SIG-M5 treated with dmso at 0.1 percent for 504 hours (cell line): ENCODE data around the gene IFI27L2.

ENCODE experiments used
- DNase-seq: peaks from one replicate; lab custom pipeline; 2025; ENCODE audit not compliant: unreplicated experiment; lab: John Stamatoyannopoulos, UW

Gene IFI27L2

DNA sequence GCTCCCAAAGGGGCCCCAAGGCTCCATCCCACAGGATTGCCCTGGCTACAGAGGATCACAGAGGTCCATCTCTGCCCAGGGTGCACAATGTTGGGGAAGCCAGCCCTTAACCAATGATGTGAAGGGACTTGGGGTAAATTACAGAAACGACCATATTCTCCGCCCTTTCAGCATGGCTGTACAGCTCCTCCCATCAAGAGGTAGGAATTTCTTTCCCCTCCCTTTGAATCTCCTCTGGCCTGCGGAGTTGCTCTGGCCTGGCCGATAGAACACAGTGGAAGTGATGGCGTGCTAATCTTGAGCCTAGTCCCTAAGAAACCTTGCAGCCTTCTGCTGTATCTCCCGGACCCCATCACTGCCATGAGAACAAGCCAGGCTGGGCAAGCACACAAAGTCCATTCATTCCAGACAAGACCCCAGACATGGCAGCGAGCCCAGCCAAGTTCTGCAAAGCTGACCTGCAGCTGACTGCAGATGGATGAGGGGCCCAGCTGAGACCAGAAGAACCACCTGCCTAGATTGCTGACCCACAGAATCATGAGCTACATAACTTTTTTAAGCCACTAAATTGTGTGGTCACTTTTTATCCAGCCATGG is 25.8 kb downstream of the IFI27L2 start:
- DNase-seq: no peak

DNA sequence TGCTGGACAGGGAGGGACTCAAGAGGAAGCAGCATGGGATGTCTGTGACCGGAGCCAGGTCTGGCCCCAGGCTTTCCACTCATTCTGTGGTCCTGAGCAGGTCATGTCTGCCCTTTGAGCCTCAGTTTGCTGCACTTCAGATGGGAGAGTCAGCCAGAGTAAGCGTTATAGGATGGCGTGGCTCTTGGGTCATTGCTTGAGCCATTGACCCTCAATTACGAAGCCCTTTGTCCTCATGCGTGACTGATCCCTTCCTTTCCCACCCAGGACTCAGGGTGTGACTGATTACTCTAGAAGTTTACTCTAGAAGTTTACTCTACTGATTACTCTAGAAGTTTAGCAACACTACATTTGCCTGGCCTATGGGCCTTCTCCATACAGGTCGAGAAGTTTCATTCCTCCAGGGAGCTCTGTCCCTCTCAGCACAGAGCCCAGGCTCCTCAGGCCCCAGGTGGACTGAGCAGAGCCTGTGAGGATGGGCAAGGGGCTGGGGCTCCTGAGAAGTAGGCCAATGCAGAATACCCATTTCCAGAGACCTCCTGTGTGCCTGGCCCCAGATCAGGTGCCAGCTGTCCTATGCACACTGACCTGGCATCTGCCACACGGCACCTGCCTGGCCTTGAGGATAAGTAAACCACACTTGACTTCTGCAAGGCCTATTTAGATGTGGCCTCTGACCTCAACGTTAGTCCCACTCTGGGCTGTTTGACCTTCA is 26.5 kb downstream of the IFI27L2 start:
- no peak for DNase-seq

DNA sequence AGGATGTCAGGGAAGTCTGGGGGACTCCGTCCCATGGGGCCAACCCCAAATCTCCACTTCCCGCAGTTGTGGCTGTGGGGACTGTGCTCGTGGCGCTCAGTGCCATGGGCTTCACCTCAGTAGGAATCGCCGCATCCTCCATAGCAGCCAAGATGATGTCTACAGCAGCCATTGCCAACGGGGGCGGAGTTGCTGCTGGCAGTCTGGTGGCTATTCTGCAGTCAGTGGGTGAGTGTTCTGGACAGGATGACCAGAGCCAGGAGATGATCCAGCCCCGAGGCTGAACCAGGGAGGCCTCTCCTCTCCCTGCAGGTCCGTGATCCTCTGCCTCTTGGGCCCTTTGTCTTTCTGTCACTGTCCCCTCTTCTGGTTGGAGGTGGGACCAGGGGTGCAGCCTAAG is 27.7 kb downstream of the IFI27L2 start:
- DNase-seq: no peak

DNA sequence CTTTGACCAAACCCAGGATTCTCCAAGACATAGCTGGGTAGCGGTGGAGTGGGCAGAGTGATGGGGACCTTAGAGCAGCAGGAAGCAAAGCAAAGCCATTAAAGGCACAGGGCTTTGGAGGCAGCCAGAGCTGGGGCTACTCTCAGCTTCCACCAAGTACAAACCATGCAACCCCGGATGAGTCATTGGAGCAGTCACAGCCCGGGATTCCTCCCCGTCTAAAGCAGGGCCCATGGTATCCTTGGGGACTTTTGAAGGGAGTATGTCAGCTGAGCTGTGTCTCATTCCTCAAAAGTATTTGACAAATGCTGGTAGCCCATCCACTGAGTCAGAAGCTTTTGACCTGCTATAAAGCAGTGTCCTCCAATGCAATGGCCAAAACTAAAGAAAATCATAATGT is 28.6 kb downstream of the IFI27L2 start:
- DNase-seq: no peak

DNA sequence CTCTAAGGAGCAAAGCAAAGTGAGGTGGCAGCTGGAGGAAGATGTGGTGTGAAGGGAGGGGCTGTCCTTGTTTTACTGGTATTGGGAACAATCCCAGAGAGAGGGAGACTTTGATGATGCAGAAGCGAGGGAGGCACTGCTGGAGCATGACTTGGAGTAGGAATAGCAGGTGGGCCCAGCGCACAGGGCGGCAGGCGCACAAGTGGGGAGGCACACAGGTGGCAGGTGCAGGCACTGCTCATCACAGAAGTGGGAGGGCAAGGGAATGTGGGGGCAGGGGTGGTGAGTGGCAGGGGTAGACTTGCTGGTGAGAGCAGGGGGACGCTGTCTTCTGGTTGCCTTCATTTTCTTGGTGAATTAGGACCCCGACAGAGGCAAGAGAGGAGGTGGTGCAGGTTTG is 30.4 kb downstream of the IFI27L2 start:
- DNase-seq: no peak

DNA sequence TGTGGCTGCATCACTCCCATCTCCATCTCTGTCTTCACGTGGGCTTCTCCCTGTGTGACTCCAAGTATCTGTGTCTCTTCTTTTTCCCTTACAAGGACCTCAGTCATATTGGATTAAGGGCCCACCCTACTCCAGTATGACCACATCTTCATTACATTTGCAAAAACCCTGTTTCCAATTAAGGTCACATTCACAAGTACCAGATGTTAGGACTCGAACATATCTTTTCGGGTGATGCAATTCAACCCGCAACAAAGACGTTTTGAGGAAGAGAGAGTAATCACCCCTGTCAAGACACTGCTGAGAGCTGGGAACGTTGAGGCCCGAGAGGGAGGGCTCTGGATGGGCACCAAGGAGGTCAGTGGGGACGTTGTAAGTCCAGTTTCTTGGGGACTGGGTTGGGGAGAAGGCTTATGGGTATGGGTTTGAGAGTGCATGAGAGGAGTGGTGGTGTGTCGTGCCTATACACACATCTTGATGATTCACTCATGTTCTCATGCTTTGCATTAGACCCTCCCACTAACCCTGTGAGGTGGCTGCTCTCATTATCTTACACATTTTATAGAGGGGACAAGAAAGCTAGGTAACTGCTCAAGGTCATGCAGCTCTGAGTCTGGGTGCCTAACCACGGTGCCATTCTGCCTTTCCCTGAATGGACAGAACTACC is 30.9 kb downstream of the IFI27L2 start:
- peak; percentile 15 for DNase-seq

DNA sequence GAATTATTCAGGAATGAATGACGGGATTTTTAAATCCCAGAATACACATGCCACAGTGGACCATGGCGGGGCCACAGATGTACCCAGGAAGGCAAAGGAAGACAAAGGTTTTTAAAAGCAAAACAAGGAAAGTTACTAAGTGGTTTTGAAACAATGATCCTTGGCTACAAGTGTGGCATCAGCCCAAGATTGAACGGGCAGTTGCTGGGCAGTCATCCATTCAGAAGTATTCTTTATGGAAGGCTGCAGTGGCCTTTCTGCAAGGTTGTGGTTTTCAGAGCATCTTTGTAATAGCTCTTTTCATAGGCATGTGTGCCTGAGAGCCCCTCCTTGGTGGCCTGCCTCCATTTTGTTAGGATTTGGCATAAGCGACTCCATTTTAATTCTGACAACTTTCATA is 32.3 kb downstream of the IFI27L2 start:
- no peak for DNase-seq

DNA sequence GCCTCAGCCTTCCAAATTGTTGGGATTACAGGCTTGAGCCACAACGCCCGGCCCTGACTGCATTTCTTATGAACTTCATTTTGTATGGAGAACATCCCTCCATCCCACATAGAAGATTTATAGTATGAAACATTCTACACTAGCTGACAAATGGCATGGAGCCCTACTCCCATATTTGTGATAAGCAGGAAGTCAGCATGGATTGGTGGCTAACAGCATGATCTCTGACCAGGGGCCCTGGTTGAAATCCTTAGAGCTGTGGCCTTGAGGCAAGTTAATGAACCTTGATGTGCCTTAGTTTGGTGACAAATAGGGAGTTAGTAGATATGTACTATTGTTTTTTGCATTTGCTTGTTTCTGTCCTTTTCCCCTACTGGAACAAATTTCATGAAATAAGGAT is 36.0 kb downstream of the IFI27L2 start:
- no peak for DNase-seq

DNA sequence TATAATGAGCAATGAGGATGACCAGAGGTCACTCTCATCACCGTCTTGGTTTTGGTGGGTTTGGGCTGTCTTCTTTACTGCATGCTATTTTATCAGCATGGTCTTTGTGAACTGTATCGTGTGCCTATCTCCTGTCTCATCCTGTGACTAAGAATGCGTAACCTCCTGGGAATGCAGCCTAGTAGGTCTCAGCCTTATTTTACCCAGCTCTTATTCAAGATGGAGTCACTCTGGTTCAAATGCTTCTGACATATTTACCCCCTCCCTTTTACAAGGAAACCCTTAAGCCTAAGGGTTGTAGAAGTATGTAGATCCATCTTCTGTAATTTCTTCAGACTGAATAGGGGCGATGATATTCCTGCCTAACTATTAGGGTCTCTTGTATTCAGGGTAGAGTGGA is 39.9 kb downstream of the IFI27L2 start:
- no peak for DNase-seq

DNA sequence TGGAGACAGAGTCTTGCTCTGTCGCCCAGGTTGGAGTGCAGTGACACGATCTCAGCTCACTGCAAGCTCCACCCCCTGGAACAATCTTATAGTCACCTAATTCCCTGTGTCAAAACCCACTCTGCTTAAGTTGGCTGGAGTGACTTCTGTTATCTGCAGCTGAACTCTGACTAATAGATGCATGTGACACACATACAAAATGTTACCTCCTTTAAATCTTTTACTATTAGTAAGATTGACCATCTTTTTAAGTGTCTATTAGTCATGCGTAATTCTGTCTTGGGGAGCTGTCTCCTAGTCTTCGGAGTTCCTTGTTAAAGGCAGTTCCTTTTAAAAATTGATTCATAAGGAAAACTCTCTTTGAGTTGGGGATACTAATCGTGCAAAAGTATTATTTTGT is 40.9 kb downstream of the IFI27L2 start:
- DNase-seq: no peak

DNA sequence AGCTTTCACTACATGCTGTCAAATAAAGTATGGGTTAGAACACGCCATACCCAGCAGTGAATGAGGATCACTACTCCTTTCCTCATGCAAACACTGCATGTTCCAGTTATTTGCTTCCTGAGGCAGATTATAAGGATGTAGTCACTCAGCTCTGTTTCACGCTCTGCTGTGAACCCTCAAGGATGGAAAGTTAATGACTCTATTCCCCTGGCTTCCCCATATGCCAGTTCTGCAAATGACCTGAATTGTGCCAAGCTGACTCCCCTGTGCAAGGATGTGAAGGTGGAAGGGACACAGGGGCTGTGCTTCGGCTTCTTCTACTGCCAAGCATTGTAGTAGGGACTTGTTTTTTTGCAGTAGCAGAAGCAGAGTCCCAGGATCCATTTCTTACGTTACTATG is 41.5 kb downstream of the IFI27L2 start:
- DNase-seq: no peak

DNA sequence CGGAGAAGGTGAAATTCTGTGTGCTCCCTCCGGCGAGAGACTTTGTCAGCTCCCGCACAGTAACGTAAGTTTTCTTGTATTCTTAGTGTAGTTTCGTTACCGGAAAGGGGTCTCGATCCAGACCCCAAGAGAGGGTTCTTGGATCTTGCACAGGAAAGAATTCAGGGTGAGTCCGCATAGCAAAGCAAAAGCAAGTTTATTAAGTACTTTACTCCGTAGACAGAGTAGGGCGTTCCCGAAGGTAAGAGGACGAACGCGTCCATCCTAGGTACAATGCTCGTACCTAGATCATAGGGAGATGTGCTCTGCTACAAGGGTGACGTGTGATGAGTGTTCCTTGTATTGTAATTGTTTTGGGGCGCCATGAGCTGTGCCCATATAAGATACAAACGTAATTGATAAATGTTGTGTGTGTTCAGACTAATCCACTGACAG is 48.0 kb downstream of the IFI27L2 start:
- no peak for DNase-seq

DNA sequence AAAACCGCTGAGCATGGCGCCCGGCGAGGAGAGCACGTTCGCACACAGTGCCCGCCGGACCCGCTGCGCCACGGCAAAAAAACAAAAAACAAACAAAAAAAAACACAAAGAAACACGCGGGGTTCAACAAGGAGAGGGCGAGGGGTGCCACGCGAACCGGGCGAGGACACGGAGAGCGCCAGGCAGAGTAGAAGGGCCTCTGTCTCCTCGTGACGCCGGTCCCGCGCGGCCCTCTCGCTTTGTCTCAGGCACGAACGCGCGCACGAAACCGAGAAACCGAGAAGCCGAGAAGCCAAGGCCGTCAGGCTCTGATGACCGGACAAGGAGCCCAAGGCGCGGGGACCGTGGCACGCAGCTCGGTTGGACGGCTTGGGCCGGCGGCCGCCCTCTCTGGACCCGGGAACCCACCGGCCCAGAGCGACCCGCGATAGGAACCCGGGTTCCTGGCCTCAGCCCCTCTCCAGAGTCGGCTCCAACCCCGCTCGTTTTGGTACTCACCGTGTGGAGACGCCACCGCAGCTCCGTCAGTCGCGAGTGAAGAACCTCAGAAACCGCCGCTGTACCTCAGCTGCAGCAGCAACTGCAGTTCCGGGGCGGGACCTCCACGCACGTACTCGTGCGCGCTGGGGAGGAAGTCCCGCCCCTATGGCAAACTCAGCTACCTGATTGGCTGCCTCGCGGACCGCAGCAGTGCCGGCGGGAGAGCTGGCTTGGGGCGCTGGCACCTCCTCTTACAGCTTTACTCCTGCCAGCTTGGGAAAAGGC is 48.6 kb downstream of the IFI27L2 start, which contains the start of the genes DDX24 and IFI27L1:
TSS of gene DDX24 (minus strand) at position 582 of the 765 bp plus-strand sequence. CDS start 1,460 bp downstream, outside the sequence.
TSS of gene IFI27L1 (plus strand) at position 690 of the 765 bp plus-strand sequence. CDS start 15,628 bp downstream, outside the sequence.
- DNase-seq: peak; percentile 93

DNA sequence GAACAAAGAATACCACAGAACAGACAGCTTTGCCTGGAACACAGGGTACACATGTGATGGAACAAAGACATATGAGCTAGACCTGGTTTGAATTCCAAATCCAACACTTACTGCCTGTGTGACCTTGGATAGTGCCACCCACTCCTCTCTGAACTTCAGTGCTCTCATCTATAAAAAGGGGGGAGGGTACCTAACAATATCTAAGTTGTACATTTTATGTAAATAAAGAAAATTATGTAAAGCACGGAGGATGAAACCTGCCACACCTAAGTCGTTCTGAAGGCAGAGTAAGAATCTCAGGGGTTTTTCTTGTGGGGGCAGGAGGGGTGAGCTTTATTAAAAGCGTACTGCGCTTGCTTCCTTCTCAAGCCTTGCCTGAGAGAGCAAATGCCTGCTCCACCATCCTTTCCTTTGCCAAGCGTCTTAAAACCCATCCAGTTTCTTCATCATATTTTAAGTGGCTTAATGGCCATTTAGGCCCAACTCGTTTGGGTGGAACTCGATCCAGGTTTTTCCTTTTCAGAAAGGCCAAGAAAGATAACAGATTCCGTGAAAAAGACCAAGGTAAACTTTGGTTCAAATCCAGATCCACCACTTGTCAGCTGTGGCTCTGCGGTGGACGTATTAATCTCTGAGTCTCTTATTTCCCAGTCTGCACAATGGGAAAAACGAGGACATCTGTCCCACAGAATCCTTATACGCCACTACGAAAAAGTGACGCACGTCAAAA is 49.3 kb downstream of the IFI27L2 start:
- no peak for DNase-seq

DNA sequence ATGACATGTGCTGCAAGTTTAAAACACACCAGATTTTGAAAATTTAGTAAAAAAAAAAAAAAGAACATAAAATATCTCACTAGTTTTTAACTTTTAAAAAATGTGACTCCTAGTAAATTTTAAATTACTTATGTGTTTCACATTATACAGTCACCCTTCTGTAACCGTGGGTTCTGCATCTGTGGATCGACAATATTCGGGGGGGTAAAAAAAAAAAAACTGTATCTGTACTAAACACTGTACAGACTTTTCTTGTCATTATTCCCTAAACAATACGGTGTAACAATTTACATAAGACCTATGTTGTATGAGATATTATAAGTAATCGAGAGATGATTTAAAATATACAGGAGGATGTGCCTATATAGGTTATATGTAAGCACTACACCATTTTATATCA is 51.6 kb downstream of the IFI27L2 start:
- no peak for DNase-seq
